ENCODE measurements around the gene CDK14.

Gene CDK14

GRCh38 chr7:91180746-91181145 is 584.6 kb downstream of the CDK14 start:
- H3K9me3 ChIP-seq (ENCODE audit: control insufficient read depth, low read length) = no peaks in the 10 kb centered on the region
- H3K79me2 ChIP-seq = no peaks in the 10 kb centered on the region
- no peaks in the 10 kb centered on the region for H3K4me1 ChIP-seq
- H3K27me3 ChIP-seq (ENCODE audit: control insufficient read depth, insufficient read depth, low read length) = no peaks in the 10 kb centered on the region
- H3K4me3 ChIP-seq (ENCODE audit: low read depth, low read length) = no peak overlapping the region
- no peak overlapping the region for H3K27ac ChIP-seq
- H3K4me2 ChIP-seq (ENCODE audit: low read length) = no peak overlapping the region
- H3K9ac ChIP-seq = no peak overlapping the region
- no peak for TF ChIP-seq CTCF (IDR thresholded peaks at IDR 0.05)
- no peak overlapping the region for H2AFZ ChIP-seq
- no peaks in the 10 kb centered on the region for H3K36me3 ChIP-seq (ENCODE audit: control insufficient read depth, insufficient read depth, low read length)

DNA sequence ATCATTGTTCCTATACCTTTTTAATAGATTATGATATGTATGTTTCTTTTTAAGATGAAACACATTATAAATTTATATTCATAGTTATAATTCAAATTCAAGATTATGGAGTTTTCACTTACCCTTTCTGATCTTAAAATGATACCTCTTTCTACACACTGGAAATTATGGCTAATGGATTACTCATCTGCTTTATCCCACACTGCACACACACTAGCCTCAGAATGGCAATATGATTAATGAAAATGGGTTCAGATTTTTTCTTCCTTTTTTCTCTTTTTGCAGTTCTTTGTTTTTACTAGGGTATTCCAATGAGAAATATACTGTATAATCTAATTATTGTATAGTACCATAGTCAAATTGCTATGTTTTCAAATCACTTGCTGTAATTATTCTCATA is 585.8 kb downstream of the CDK14 start:
- H3K36me3 ChIP-seq (ENCODE audit: control insufficient read depth, insufficient read depth, low read length) = no peaks in the 10 kb centered on the region
- no peaks in the 10 kb centered on the region for H3K9me3 ChIP-seq (ENCODE audit: control insufficient read depth, low read length)
- H3K79me2 ChIP-seq = no peaks in the 10 kb centered on the region
- H3K4me1 ChIP-seq = no peaks in the 10 kb centered on the region
- no peak overlapping the region for H3K4me3 ChIP-seq (ENCODE audit: low read depth, low read length)
- TF ChIP-seq CTCF (IDR thresholded peaks at IDR 0.05) = no peak
- H3K27me3 ChIP-seq (ENCODE audit: control insufficient read depth, insufficient read depth, low read length) = no peaks in the 10 kb centered on the region
- H3K4me2 ChIP-seq (ENCODE audit: low read length) = no peak overlapping the region
- no peak overlapping the region for H3K27ac ChIP-seq
- no peak overlapping the region for H2AFZ ChIP-seq
- H3K9ac ChIP-seq = no peak overlapping the region

GRCh38 chr7:91182819-91183764 is 587.0 kb downstream of the CDK14 start:
- Histone ChIP-seq H3K36me3 (ENCODE audit: control insufficient read depth, insufficient read depth, low read length) (no peaks in the 10 kb centered on the region), H3K27ac (no peak overlapping the region), H3K4me3 (ENCODE audit: low read depth, low read length) (no peak overlapping the region), H3K27me3 (ENCODE audit: control insufficient read depth, insufficient read depth, low read length) (no peaks in the 10 kb centered on the region), H3K9me3 (ENCODE audit: control insufficient read depth, low read length) (no peaks in the 10 kb centered on the region), H2AFZ (no peak overlapping the region), H3K4me1 (no peaks in the 10 kb centered on the region), H3K4me2 (ENCODE audit: low read length) (no peak overlapping the region), H3K9ac (no peak overlapping the region), H3K79me2 (no peaks in the 10 kb centered on the region)
- no peak for TF ChIP-seq CTCF (IDR thresholded peaks at IDR 0.05)

- Histone ChIP-seq H3K9ac (no peak overlapping the region), H3K9me3 (ENCODE audit: control insufficient read depth, low read length) (no peaks in the 10 kb centered on the region), H3K4me1 (no peaks in the 10 kb centered on the region), H3K4me3 (ENCODE audit: low read depth, low read length) (no peak overlapping the region), H3K27me3 (ENCODE audit: control insufficient read depth, insufficient read depth, low read length) (no peaks in the 10 kb centered on the region), H3K36me3 (ENCODE audit: control insufficient read depth, insufficient read depth, low read length) (no peaks in the 10 kb centered on the region), H3K4me2 (ENCODE audit: low read length) (no peak overlapping the region), H3K27ac (no peak overlapping the region), H2AFZ (no peak overlapping the region), H3K79me2 (no peaks in the 10 kb centered on the region)
- no peak for TF ChIP-seq CTCF (IDR thresholded peaks at IDR 0.05)
These were observed 589.6 kb downstream of the CDK14 start for GRCh38 chr7:91185771-91186170.

GRCh38 chr7:91187061-91187460 is 590.9 kb downstream of the CDK14 start:
- H3K27me3 ChIP-seq (ENCODE audit: control insufficient read depth, insufficient read depth, low read length) = no peaks in the 10 kb centered on the region

More at GRCh38 chr7:91187061-91187460, 590.9 kb downstream of the CDK14 start:
- Histone ChIP-seq H2AFZ (no peak overlapping the region), H3K27ac (no peak overlapping the region), H3K9ac (no peak overlapping the region), H3K4me1 (no peaks in the 10 kb centered on the region), H3K4me3 (ENCODE audit: low read depth, low read length) (no peak overlapping the region), H3K9me3 (ENCODE audit: control insufficient read depth, low read length) (no peaks in the 10 kb centered on the region), H3K36me3 (ENCODE audit: control insufficient read depth, insufficient read depth, low read length) (no peaks in the 10 kb centered on the region), H3K79me2 (no peaks in the 10 kb centered on the region), H3K4me2 (ENCODE audit: low read length) (no peak overlapping the region)
- TF ChIP-seq CTCF (IDR thresholded peaks at IDR 0.05) = no peak
